ENCODE measurements around the gene TRIO.
"Not testable (repeated sequence)": the region's sequence is repeated elsewhere in the genome, so short reads cannot be mapped to it uniquely, and the experiment has no call there.

Gene TRIO

GRCh38 chr5:14421851-14422250, 278.7 kb downstream of the TRIO start:
- DNase-seq: no peak

- no peak for DNase-seq
These were observed 281.0 kb downstream of the TRIO start for GRCh38 chr5:14424011-14424685.

- no peak for DNase-seq
These were observed 282.4 kb downstream of the TRIO start for GRCh38 chr5:14425559-14425958.

- DNase-seq: no peak
These were observed 283.4 kb downstream of the TRIO start for GRCh38 chr5:14426521-14426920.

GRCh38 chr5:14428302-14429081, 285.4 kb downstream of the TRIO start:
- no peak for DNase-seq

GRCh38 chr5:14429101-14430050, 286.2 kb downstream of the TRIO start:
- DNase-seq: no peak

GRCh38 chr5:14431534-14431933, 288.4 kb downstream of the TRIO start:
- no peak for DNase-seq

GRCh38 chr5:14432931-14433589, 289.9 kb downstream of the TRIO start:
- no peak for DNase-seq

- DNase-seq: no peak
These were observed 292.3 kb downstream of the TRIO start for GRCh38 chr5:14435481-14435880.

- not testable (repeated sequence) for DNase-seq
These were observed 293.0 kb downstream of the TRIO start for GRCh38 chr5:14436122-14436521.

GRCh38 chr5:14436801-14437542, 293.8 kb downstream of the TRIO start:
- DNase-seq: no peak

GRCh38 chr5:14438195-14438606, 295.1 kb downstream of the TRIO start:
- no peak for DNase-seq

GRCh38 chr5:14439087-14439871, 296.1 kb downstream of the TRIO start:
- no peak for DNase-seq

- no peak for DNase-seq
These were observed 297.1 kb downstream of the TRIO start for GRCh38 chr5:14440223-14440581.

GRCh38 chr5:14440582-14441431, 297.7 kb downstream of the TRIO start:
- no peak for DNase-seq

GRCh38 chr5:14441641-14442040, 298.5 kb downstream of the TRIO start:
- DNase-seq: no peak

GRCh38 chr5:14442536-14442935, 299.4 kb downstream of the TRIO start:
- DNase-seq: no peak

- DNase-seq: no peak
These were observed 300.5 kb downstream of the TRIO start for GRCh38 chr5:14443671-14444093.

GRCh38 chr5:14444161-14444560, 301.0 kb downstream of the TRIO start:
- DNase-seq: no peak

GRCh38 chr5:14445013-14445412, 301.9 kb downstream of the TRIO start:
- DNase-seq: no peak

Measured in GF-D8 (cell line).